Transverse colon (tissue), 4 donors: ENCODE results near the gene HCAR3. TPM values are rescaled to one million over a fixed set of nuclear protein-coding genes. Genes with fewer than 3 reads are reported as not detected.
"Not testable (repeated sequence)": the region's sequence is repeated elsewhere in the genome, so short reads cannot be mapped to it uniquely, and the experiment has no call there.

Source experiments
- DNase-seq: peaks from one replicate; pipeline ENCODE4 v3.0.0-alpha.2; 2019
- H3K27ac ChIP-seq, 4 donors: fragments of 200-600 bp; sonication (generic); 2 replicates each; pipeline ENCODE4 v1.5.1; 2016 to 2018; ENCODE audit warnings: inconsistent platforms in 4 of 4
- H3K27me3 ChIP-seq: fragments of 200-600 bp; sonication (generic); 2 replicates; pipeline ENCODE4 v1.5.1; 2017; ENCODE audit warnings: inconsistent platforms
- H3K36me3 ChIP-seq, 4 donors: fragments of 200-600 bp; sonication (generic); 2 replicates each; pipeline ENCODE4 v1.5.1; 2017 to 2019; ENCODE audit warnings: inconsistent platforms in 4 of 4
- H3K4me1 ChIP-seq, 4 donors: fragments of 200-600 bp; sonication (generic); 2 replicates each; pipeline ENCODE4 v1.5.1; 2017 to 2020; ENCODE audit warnings: inconsistent platforms in 4 of 4
- H3K4me3 ChIP-seq, 4 donors: fragments of 200-600 bp; sonication (generic); 1 replicate in 1 of 4; 2 replicates in 3 of 4; pipeline versions ENCODE4 v1.5.1 to v1.6.1; 2017 to 2019; ENCODE audit warnings: inconsistent platforms in 4 of 4
- H3K9me3 ChIP-seq, 2 donors: fragments of 200-600 bp; sonication (generic); 2 replicates each; pipeline ENCODE4 v1.5.1; 2017 to 2019; ENCODE audit warnings: inconsistent platforms in 2 of 2
- EP300 ChIP-seq: sonication (generic); formaldehyde crosslinking; IDR thresholded peaks from one replicate; pipeline ENCODE4 v1.6.1; 2017; ENCODE audit warnings: antibody characterized with exemption, low read depth
- POLR2A ChIP-seq: fragments of 450-650 bp; IDR thresholded peaks from one replicate; pipeline ENCODE4 v1.6.1; 2016; ENCODE audit warnings: antibody characterized with exemption, mild to moderate bottlenecking, moderate library complexity
- POLR2AphosphoS5 ChIP-seq, 3 donors: sonication (generic); formaldehyde crosslinking; IDR thresholded peaks; one replicate each; pipeline ENCODE4 v1.6.1; 2016; ENCODE audit warnings: antibody characterized with exemption in 3 of 3
- WGBS, 2 donors: methylation state at CpG; one replicate each; pipeline ENCODE4 v1.1.5; 2018; ENCODE audit warnings: low coverage in 1 of 2; 5-methylcytosine and 5-hydroxymethylcytosine counted together
- in situ Hi-C, 4 donors: fragments of 200-750 bp; cut with MboI; loops; one replicate each; pipeline versions ENCODE4 v1.15.0 to v1.15.1; 2017; ENCODE audit warnings: low sequenced_read_pairs in 3 of 4, low pct_ligation_motif_present in 1 of 4, low pct_unique_long_range_greater_than_20kb in 1 of 4
- intact Hi-C: fragments of 100-400 bp; cut with DNase I; formaldehyde crosslinking; loops from one replicate; pipeline ENCODE4 v1.15.1; 2023; ENCODE audit warnings: low total_unique reads
- total RNA-seq, 4 donors: library from RNA; depleted of rRNA; stranded (reverse); fragments of >200 nt; gene quantifications; one replicate each; pipeline ENCODE4 v1.1.0, GENCODE V29; 2016
- TF ChIP-seq, protein P1 (sequence below), 5 experiments: fragments of 200-600 bp in 3 of 5; fragments of 450-650 bp in 2 of 5; sonication (generic) in 3 of 5; IDR thresholded peaks; 1 replicate in 2 of 5; 2 replicates in 3 of 5; pipeline ENCODE4 v1.5.1; 2016 to 2017; ENCODE audit warnings: antibody characterized with exemption in 5 of 5, inconsistent platforms in 3 of 5, mild to moderate bottlenecking in 2 of 5, moderate library complexity in 1 of 5

Gene HCAR3
- total RNA-seq, 4 donors from 2014 or later, result not detected

DNA sequence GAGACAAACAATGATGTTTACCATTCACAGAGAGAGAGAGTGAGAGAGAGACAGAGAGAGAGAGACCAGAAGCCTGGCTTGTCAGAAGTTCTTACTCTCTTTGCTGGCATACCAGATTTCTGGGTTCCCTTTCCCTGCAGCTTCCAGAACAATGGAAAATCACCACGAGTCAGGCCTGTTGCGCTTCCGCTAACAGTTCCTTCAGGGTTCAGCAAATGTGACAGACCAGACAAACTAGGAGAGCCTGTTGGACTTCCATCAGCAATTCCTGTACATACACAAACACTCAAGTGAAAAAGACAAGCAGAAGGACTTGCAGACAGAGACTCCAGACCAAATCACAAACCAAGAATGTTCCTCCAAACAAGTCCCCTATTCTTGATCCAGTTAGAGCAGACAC, 7.3 kb downstream of the HCAR3 start:
- intact Hi-C loops, DNase-seq, H3K27me3 ChIP-seq, H3K27ac ChIP-seq, H3K4me1 ChIP-seq, H3K36me3 ChIP-seq, H3K9me3 ChIP-seq, H3K4me3 ChIP-seq, in situ Hi-C loops: not testable (repeated sequence)
- WGBS, 2 donors, result no CpG with 5 or more reads among the region's 3 CpGs

DNA sequence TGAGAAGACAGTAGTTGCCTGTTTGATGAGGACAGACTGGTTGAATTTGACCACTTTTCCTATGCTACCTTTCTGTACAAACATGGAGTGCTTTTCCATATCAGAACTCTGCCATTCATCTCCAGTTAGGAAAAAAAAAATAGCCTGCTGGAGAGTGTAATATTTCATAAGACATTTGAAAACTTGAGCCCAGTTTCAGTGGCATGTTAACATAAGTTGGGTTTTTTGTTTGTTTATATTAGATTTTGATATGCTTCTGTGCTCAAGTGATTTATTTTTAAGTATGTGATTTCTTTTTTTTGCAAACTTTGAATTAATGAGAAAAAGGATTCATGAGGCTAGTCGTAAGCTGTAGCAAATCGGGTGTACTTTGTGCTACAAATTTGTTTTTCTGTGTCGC, 12.8 kb downstream of the HCAR3 start:
- H3K9me3 ChIP-seq, H3K36me3 ChIP-seq, in situ Hi-C loops, intact Hi-C loops, DNase-seq, H3K4me3 ChIP-seq, H3K27me3 ChIP-seq, H3K27ac ChIP-seq, H3K4me1 ChIP-seq: not testable (repeated sequence)
- 73 to 87% methylated on average over 2 to 3 of the region's 3 CpGs for WGBS, 2 donors

DNA sequence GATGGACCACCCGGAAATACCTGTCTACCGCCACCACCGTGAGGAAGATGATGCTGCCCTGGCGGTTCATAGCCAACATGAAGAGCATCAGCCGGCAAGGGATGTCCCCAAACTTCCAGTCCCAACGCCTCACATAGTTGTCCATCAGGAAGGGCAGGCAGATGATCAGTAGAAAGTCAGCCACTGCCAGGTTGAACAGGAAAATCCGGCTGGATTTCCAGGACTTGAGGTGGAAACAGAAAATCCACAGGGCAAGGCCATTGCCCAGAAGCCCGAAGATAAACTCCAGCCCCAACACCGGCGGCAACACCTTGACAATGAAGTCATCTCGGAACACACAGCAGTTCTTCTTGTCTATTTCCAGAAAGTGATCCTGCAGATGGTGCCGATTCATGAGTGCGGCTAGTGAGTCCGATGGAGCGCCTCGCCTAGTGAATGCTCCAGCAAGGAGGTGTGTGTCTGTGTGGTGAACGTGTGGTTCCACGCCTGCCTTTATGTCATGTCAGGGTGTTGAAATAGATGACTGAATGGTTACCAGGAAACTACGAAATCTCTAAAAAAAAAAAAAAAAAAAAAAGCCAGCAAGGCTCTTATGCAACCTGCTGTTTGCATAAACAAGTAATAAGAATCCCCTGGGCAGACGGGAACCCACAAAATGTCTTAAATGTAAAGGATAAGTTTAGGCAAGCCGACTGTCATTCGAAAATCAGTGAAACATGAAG, 13.6 kb downstream of the HCAR3 start, which contains the start of gene HCAR2:
TSS of gene HCAR2 (minus strand) at position 468 of the 722 bp plus-strand sequence. CDS start at position 394, 74 bp downstream.
- 66 to 83% methylated on average over 5 to 22 of the region's 22 CpGs for WGBS, 2 donors
- H3K4me1 ChIP-seq, in situ Hi-C loops, DNase-seq, H3K27me3 ChIP-seq, intact Hi-C loops, H3K36me3 ChIP-seq, H3K4me3 ChIP-seq, H3K27ac ChIP-seq, H3K9me3 ChIP-seq: not testable (repeated sequence)

DNA sequence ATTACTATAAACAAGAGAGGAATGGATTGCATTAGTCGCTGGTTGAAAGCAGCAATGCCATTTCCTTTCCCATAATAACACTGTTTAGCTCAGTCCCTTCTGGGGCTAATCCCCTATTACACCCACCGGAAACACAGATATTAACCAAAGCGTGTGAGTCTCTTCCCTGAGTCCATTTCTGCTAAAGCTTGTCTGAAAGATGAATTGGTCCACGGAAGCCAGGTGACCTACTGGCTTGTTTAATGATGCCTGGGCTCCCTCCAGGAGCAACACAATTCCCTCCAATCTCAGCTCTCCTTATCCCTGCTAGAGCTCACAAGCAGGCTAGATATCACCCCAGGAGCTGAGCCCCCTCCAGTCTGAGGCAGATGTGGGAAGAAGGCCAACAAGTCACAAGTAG, 15.1 kb downstream of the HCAR3 start:
- H3K27me3 ChIP-seq, H3K9me3 ChIP-seq, DNase-seq, in situ Hi-C loops, H3K36me3 ChIP-seq, intact Hi-C loops, H3K4me3 ChIP-seq, H3K4me1 ChIP-seq, H3K27ac ChIP-seq: not testable (repeated sequence)
- 24 to 56% methylated on average over 4 of the region's 4 CpGs for WGBS, 2 donors

DNA sequence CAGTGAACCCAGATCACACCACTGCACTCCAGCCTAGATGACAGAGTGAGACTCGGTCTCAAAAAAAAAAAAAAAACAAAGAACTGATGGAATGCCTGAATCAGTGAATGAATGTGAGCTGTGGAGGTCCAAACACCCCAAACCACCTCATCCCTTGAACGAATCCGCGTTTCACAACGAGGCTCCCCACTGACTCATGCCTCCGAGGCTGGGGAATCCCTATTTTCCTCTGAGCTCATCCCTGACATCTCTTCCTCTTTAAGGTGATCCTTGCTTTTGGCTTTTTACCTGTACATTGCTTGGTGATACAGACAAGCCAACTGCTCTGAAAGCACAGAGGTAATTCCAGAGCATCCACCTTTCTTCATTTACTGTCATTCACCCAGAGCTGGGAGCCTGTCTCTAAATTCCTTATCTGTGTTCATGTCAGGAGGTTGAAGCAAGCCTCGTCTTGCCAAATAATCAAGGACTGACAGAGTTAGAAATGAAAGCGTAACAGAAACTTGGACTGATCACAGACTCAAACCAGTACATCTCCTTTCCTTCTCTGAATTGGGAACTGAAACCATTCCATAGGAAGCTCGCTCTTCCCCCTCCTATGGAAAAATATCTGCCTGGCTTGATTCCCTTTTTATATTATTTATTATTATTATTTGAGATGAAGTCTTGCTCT, 16.4 kb downstream of the HCAR3 start:
- DNase-seq, H3K4me1 ChIP-seq, H3K36me3 ChIP-seq, intact Hi-C loops, H3K4me3 ChIP-seq, H3K27ac ChIP-seq, H3K9me3 ChIP-seq, in situ Hi-C loops, H3K27me3 ChIP-seq: not testable (repeated sequence)
- 85% methylated on average over 2 of the region's 9 CpGs; no CpG with 5 or more reads in 1 of the 2 donors for WGBS, 2 donors

DNA sequence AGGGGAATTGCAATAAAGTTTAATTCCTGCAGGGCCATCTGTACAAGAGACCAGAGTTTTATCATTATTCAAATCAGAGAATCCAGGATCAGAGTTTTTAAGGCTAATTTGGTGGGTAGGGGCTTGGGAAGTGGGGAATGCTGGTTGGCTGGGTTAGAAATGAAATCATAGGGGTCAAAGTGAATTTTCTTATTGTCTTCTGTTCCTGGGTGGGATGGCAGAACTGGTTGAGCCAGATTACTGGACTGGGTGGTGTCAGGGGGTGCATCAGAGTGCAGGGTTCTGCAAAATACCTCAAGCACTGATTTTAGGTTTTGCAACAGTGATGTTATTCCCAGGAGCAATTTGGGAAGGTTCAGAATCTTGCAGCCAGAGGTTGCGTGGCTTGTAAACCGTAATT, 19.7 kb downstream of the HCAR3 start:
- in situ Hi-C loops, DNase-seq, H3K27ac ChIP-seq, H3K4me3 ChIP-seq, H3K4me1 ChIP-seq, H3K9me3 ChIP-seq, intact Hi-C loops, H3K27me3 ChIP-seq, H3K36me3 ChIP-seq: not testable (repeated sequence)
- WGBS, 2 donors, result 73% methylated on average over 2 of the region's 2 CpGs; no CpG with 5 or more reads in 1 of the 2 donors

DNA sequence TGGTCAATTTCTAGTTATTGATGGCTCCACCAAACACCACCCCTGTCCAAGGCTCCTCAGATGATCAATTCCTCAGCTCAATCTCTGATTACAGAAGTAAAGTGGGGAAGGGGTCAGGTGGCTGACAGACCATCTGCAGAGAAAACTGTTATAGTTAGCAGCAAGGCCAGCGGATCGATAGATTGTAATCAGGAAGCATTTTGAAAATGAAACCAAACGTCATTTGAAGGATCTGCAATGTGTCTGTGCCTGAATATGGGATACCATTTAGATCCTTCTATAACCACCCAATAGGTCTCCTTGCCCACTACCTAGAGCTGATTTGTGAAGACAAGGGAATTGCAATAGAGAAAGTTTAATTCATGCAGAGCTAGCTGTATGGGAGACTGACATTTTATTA, 25.0 kb downstream of the HCAR3 start:
- DNase-seq, result no peak
- intact Hi-C loops, result no loop called here
- no peaks in the 10 kb centered on the region for H3K27me3 ChIP-seq
- whole genome bisulfite sequencing, 2 donors, result 78 to 87% methylated on average over 3 of the region's 3 CpGs
- no peak overlapping the region for H3K27ac ChIP-seq
- in situ Hi-C loops, result no loop called here
- H3K9me3 ChIP-seq, result no peaks in the 10 kb centered on the region
- no peaks in the 10 kb centered on the region for H3K4me1 ChIP-seq
- H3K4me3 ChIP-seq, result no peak overlapping the region
- TF ChIP-seq POLR2A (no peak), EP300 (no peak), POLR2AphosphoS5 (IDR thresholded peaks at IDR 0.05) (no peak)
- TF ChIP-seq, protein P1, sequence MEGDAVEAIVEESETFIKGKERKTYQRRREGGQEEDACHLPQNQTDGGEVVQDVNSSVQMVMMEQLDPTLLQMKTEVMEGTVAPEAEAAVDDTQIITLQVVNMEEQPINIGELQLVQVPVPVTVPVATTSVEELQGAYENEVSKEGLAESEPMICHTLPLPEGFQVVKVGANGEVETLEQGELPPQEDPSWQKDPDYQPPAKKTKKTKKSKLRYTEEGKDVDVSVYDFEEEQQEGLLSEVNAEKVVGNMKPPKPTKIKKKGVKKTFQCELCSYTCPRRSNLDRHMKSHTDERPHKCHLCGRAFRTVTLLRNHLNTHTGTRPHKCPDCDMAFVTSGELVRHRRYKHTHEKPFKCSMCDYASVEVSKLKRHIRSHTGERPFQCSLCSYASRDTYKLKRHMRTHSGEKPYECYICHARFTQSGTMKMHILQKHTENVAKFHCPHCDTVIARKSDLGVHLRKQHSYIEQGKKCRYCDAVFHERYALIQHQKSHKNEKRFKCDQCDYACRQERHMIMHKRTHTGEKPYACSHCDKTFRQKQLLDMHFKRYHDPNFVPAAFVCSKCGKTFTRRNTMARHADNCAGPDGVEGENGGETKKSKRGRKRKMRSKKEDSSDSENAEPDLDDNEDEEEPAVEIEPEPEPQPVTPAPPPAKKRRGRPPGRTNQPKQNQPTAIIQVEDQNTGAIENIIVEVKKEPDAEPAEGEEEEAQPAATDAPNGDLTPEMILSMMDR (IDR thresholded peaks at IDR 0.05), result no peak
- H3K36me3 ChIP-seq, result no peaks in the 10 kb centered on the region
